Mesendoderm (in vitro differentiated cells): ENCODE measurements around the gene TAF1C.

Experiments
- DNase-seq: peaks from one replicate; pipeline ENCODE4 v3.0.0; 2013
- H2AK5ac ChIP-seq: 2 replicates; pipeline ENCODE4 v1.6.1; 2013; ENCODE audit warnings: low read length, inconsistent platforms
- H2BK120ac ChIP-seq: 2 replicates; pipeline ENCODE4 v1.6.1; 2013; ENCODE audit warnings: low read depth, mild to moderate bottlenecking, low read length, moderate library complexity, mixed read lengths
- H2BK15ac ChIP-seq: replicated peaks from 2 replicates; pipeline ENCODE4 v1.6.1; 2013; ENCODE audit warnings: low read depth, mild to moderate bottlenecking, moderate library complexity
- H2BK5ac ChIP-seq: 2 replicates; pipeline ENCODE4 v1.6.1; 2013; ENCODE audit warnings: low read length, inconsistent platforms
- H3K18ac ChIP-seq: 2 replicates; pipeline ENCODE4 v1.6.1; 2013; ENCODE audit warnings: mild to moderate bottlenecking, low read length, mixed read lengths
- H3K23ac ChIP-seq: one replicate; pipeline ENCODE4 v1.6.1; 2013; ENCODE audit warnings: low read length
- H3K27ac ChIP-seq: 2 replicates; pipeline ENCODE4 v1.5.1; 2013; ENCODE audit warnings: low read depth, mild to moderate bottlenecking, inconsistent platforms, low read length, moderate library complexity
- H3K27me3 ChIP-seq: 2 replicates; pipeline ENCODE4 v1.6.1; 2013; ENCODE audit warnings: low read length, control low read depth, mild to moderate bottlenecking, inconsistent platforms; ENCODE audit not compliant: insufficient read depth, poor library complexity
- H3K36me3 ChIP-seq: 2 replicates; pipeline ENCODE4 v1.6.1; 2013; ENCODE audit warnings: low read length, inconsistent platforms; ENCODE audit not compliant: control insufficient read depth, insufficient read depth
- H3K4ac ChIP-seq: one replicate; pipeline ENCODE4 v1.6.1; 2013; ENCODE audit warnings: low read depth, mild to moderate bottlenecking, low read length, moderate library complexity
- H3K4me1 ChIP-seq: 2 replicates; pipeline ENCODE4 v1.6.1; 2013; ENCODE audit warnings: low read depth, low read length, inconsistent platforms; ENCODE audit not compliant: control insufficient read depth
- H3K4me2 ChIP-seq: 2 replicates; pipeline ENCODE4 v1.6.1; 2013; ENCODE audit warnings: low read length
- H3K4me3 ChIP-seq: 2 replicates; pipeline ENCODE4 v1.5.1; 2013; ENCODE audit warnings: mild to moderate bottlenecking, low read length
- H3K56ac ChIP-seq: one replicate; pipeline ENCODE4 v1.6.1; 2013; ENCODE audit warnings: low read length
- H3K79me1 ChIP-seq: 2 replicates; pipeline ENCODE4 v1.6.1; 2013; ENCODE audit warnings: low read length, inconsistent platforms
- H3K79me2 ChIP-seq: 2 replicates; pipeline ENCODE4 v1.6.1; 2013; ENCODE audit warnings: mild to moderate bottlenecking, low read length; ENCODE audit not compliant: control insufficient read depth, insufficient read depth
- H3K9ac ChIP-seq: 2 replicates; pipeline ENCODE4 v1.6.1; 2013; ENCODE audit warnings: low read length, inconsistent platforms
- H4K5ac ChIP-seq: one replicate; pipeline ENCODE4 v1.6.1; 2013; ENCODE audit warnings: low read length
- H4K8ac ChIP-seq: one replicate; pipeline ENCODE4 v1.6.1; 2013; ENCODE audit warnings: low read depth, mild to moderate bottlenecking, control low read depth, low read length, moderate library complexity
- WGBS: extraction: QIAGEN DNeasy Blood & Tissue Kit; methylation state at CpG from one replicate; pipeline ENCODE4 v1.1.7; 2013; ENCODE audit warnings: low lambda C conversion rate, missing lambda C conversion rate; ENCODE audit not compliant: insufficient coverage; ENCODE audit errors: extremely low coverage; 5-methylcytosine and 5-hydroxymethylcytosine counted together

The TAF1C gene

GRCh38 chr16:84144859-84145639 is 41.8 kb downstream of the TAF1C start, which contains the start of the genes DNAAF1 and HSDL1:
Gene DNAAF1, plus strand, starts transcription at chr16:84145308. Its CDS starts 133 bp downstream, at chr16:84145441.
Gene HSDL1, minus strand, starts transcription at chr16:84145177. Its CDS starts 13,856 bp downstream, at chr16:84131321.
- no peaks in the 10 kb centered on the region for H3K4me1 ChIP-seq
- no CpG with 5 or more reads among the region's 89 CpGs for WGBS
- H3K23ac ChIP-seq = peak within 1 kb of the TSS; percentile 39

GRCh38 chr16:84144209-84144858 is 42.5 kb downstream of the TAF1C start:
- H3K9ac ChIP-seq = peak overlapping the region; percentile 89
- H4K8ac ChIP-seq = no peak overlapping the region
- peak overlapping the region; percentile 58 for H3K4ac ChIP-seq
- no peak overlapping the region for H4K5ac ChIP-seq
- H3K56ac ChIP-seq = peak overlapping the region; percentile 90
- no peaks in the 10 kb centered on the region for H3K27me3 ChIP-seq
- H2BK5ac ChIP-seq = no peak overlapping the region
- no CpG with 5 or more reads among the region's 39 CpGs for WGBS
- H3K18ac ChIP-seq = peak overlapping the region; percentile 71
- H2BK15ac ChIP-seq = no peak overlapping the region
- H2BK120ac ChIP-seq = no peak overlapping the region
- H3K79me1 ChIP-seq = peaks cover 8% of the 10 kb centered on the region
- peak overlapping the region; percentile 39 for H3K23ac ChIP-seq
- peak overlapping the region; percentile 98 for H3K4me2 ChIP-seq
- peak overlapping the region; percentile 38 for H3K27ac ChIP-seq
- H3K4me3 ChIP-seq = peak overlapping the region; percentile 89
- no peak overlapping the region for H2AK5ac ChIP-seq
- H3K36me3 ChIP-seq = no peaks in the 10 kb centered on the region
- DNase-seq = peak; percentile 34
- peaks cover 7% of the 10 kb centered on the region for H3K79me2 ChIP-seq
- H3K4me1 ChIP-seq = peaks cover 2% of the 10 kb centered on the region

More at GRCh38 chr16:84144859-84145639, 41.8 kb downstream of the TAF1C start, which contains the start of the genes DNAAF1 and HSDL1:
- Histone ChIP-seq H3K36me3 (no peaks in the 10 kb centered on the region), H4K8ac (no peak within 1 kb of the TSS), H3K79me2 (peaks cover 6% of the 10 kb centered on the region), H2AK5ac (no peak within 1 kb of the TSS), H3K27ac (peak within 1 kb of the TSS; percentile 38), H2BK15ac (no peak within 1 kb of the TSS), H3K4me2 (peak within 1 kb of the TSS; percentile 98), H2BK120ac (no peak within 1 kb of the TSS), H2BK5ac (no peak within 1 kb of the TSS), H3K56ac (peak within 1 kb of the TSS; percentile 90), H3K4ac (peak within 1 kb of the TSS; percentile 58), H4K5ac (no peak within 1 kb of the TSS), H3K79me1 (peaks cover 2% of the 10 kb centered on the region), H3K18ac (peak within 1 kb of the TSS; percentile 71), H3K9ac (peak within 1 kb of the TSS; percentile 89), H3K27me3 (no peaks in the 10 kb centered on the region), H3K4me3 (peak within 1 kb of the TSS; percentile 89)
- DNase-seq = peak; percentile 91

- no CpG with 5 or more reads among the region's 13 CpGs for WGBS
- Histone ChIP-seq H3K4me2 (peak overlapping the region; percentile 98), H2BK5ac (no peak overlapping the region), H3K23ac (no peak overlapping the region), H2BK15ac (no peak overlapping the region), H3K79me1 (peaks cover 8% of the 10 kb centered on the region), H4K5ac (no peak overlapping the region), H3K79me2 (peaks cover 7% of the 10 kb centered on the region), H3K9ac (peak overlapping the region; percentile 89), H3K27ac (no peak overlapping the region), H2AK5ac (no peak overlapping the region), H3K36me3 (no peaks in the 10 kb centered on the region), H2BK120ac (no peak overlapping the region), H4K8ac (no peak overlapping the region), H3K4me3 (peak overlapping the region; percentile 89), H3K56ac (peak overlapping the region; percentile 90), H3K4ac (no peak overlapping the region), H3K4me1 (peaks cover 5% of the 10 kb centered on the region), H3K18ac (no peak overlapping the region), H3K27me3 (no peaks in the 10 kb centered on the region)
- DNase-seq = peak; percentile 47
Measured at GRCh38 chr16:84143784-84144199, 43.1 kb downstream of the TAF1C start.

- Histone ChIP-seq H3K18ac (no peak overlapping the region), H4K5ac (no peak overlapping the region), H3K9ac (no peak overlapping the region), H3K27me3 (no peaks in the 10 kb centered on the region), H3K79me1 (peaks cover 8% of the 10 kb centered on the region), H2BK15ac (no peak overlapping the region), H3K79me2 (peaks cover 7% of the 10 kb centered on the region), H3K36me3 (no peaks in the 10 kb centered on the region), H3K4me2 (no peak overlapping the region), H3K23ac (no peak overlapping the region), H3K56ac (no peak overlapping the region), H4K8ac (no peak overlapping the region), H3K4me1 (peaks cover 9% of the 10 kb centered on the region), H2BK120ac (no peak overlapping the region), H2AK5ac (no peak overlapping the region), H2BK5ac (no peak overlapping the region), H3K4ac (no peak overlapping the region), H3K4me3 (no peak overlapping the region), H3K27ac (no peak overlapping the region)
- no CpG with 5 or more reads among the region's 1 CpG for WGBS
- no peak for DNase-seq
Measured at GRCh38 chr16:84143081-84143480, 43.8 kb downstream of the TAF1C start.

- Histone ChIP-seq H2BK5ac (no peak overlapping the region), H2BK120ac (no peak overlapping the region), H3K27me3 (no peaks in the 10 kb centered on the region), H2BK15ac (no peak overlapping the region), H2AK5ac (no peak overlapping the region), H3K56ac (no peak overlapping the region), H3K27ac (no peak overlapping the region), H3K4me1 (peaks cover 14% of the 10 kb centered on the region), H4K5ac (no peak overlapping the region), H3K9ac (no peak overlapping the region), H3K79me1 (peaks cover 17% of the 10 kb centered on the region), H4K8ac (no peak overlapping the region), H3K79me2 (peaks cover 17% of the 10 kb centered on the region), H3K18ac (no peak overlapping the region), H3K4me2 (no peak overlapping the region), H3K4ac (no peak overlapping the region), H3K23ac (no peak overlapping the region), H3K36me3 (no peaks in the 10 kb centered on the region), H3K4me3 (no peak overlapping the region)
- no CpG with 5 or more reads among the region's 13 CpGs for WGBS
- peak; percentile 77 for DNase-seq
Measured at GRCh38 chr16:84141143-84141670, 45.6 kb downstream of the TAF1C start.
